Right ventricle myocardium superior (tissue), 1 donor: ENCODE data around the gene ATAD5. TPM values are rescaled to one million over a fixed set of nuclear protein-coding genes. Genes with fewer than 3 reads are reported as not detected.
A peak's percentile ranks its signal among the peaks of the same experiment; 100 is the strongest.
"Not testable (repeated sequence)": the region's sequence is repeated elsewhere in the genome, so short reads cannot be mapped to it uniquely, and the experiment has no call there.

Source experiments
- ATAC-seq: fragments of 200-7000 bp; cut with Tn5 transposase; one replicate; pipeline ENCODE4 v1.9.1; 2020; ENCODE audit warnings: mild to moderate bottlenecking; ENCODE audit not compliant: poor library complexity
- DNase-seq: peaks from one replicate; pipeline ENCODE4 v3.0.0-alpha.2; 2020
- intact Hi-C: fragments of 100-400 bp; cut with DNase I; formaldehyde crosslinking; loops from one replicate; pipeline ENCODE4 v1.11.2; 2022
- total RNA-seq: library from RNA; stranded (reverse); fragmentation: NEBNext Ultra II Directional; extraction: Animal tissue kit (Norgen Biotek cat#: 25700); gene quantifications from one replicate; pipeline ENCODE4 v1.2.1, GENCODE V29; 2021
- donor health status: DM: no; HTN: yes; CAD: no; lungs with severe emphysema.

Gene ATAD5
- total RNA-seq, 1 donor from 2014 or later = 0.38 TPM

- no peak for ATAC-seq
Measured at GRCh38 chr17:30897311-30897710, 65.5 kb downstream of the ATAD5 start.

GRCh38 chr17:30905742-30906100 is 74.0 kb downstream of the ATAD5 start:
- peak; percentile 59 for ATAC-seq
- DNase-seq = peak; percentile 41
- intact Hi-C loops = no loop called here

More at GRCh38 chr17:30897311-30897710, 65.5 kb downstream of the ATAD5 start:
- intact Hi-C loops = no loop called here
- no peak for DNase-seq

- ATAC-seq = peak; percentile 100
Measured at GRCh38 chr17:30906101-30906911, 74.5 kb downstream of the ATAD5 start, which contains the start of gene TEFM. Gene TEFM, minus strand, starts transcription at chr17:30906238. Its CDS starts 40 bp downstream, at chr17:30906198.

GRCh38 chr17:30908717-30909420 is 77.1 kb downstream of the ATAD5 start:
- DNase-seq (no peak), ATAC-seq (no peak)
- intact Hi-C loops = no loop called here

More at GRCh38 chr17:30906101-30906911, 74.5 kb downstream of the ATAD5 start, which contains the start of gene TEFM:
- peak; percentile 93 for DNase-seq
- intact Hi-C loops = no loop called here

GRCh38 chr17:30910151-30910550 is 78.4 kb downstream of the ATAD5 start:
- ATAC-seq, intact Hi-C loops, DNase-seq: not testable (repeated sequence)

- ATAC-seq (no peak), DNase-seq (no peak)
- intact Hi-C loops = no loop called here
Measured at GRCh38 chr17:30913955-30914354, 82.2 kb downstream of the ATAD5 start.

- DNase-seq = no peak
- ATAC-seq = no peak
- intact Hi-C loops = no loop called here
Measured at GRCh38 chr17:30915833-30916611, 84.3 kb downstream of the ATAD5 start.

GRCh38 chr17:30917050-30917449 is 85.3 kb downstream of the ATAD5 start:
- no peak for DNase-seq
- no peak for ATAC-seq
- intact Hi-C loops = no loop called here

- intact Hi-C loops = no loop called here
- DNase-seq (no peak), ATAC-seq (no peak)
Measured at GRCh38 chr17:30920282-30920681, 88.5 kb downstream of the ATAD5 start.

GRCh38 chr17:30920683-30921543 is 89.1 kb downstream of the ATAD5 start:
- ATAC-seq = no peak
- intact Hi-C loops = no loop called here

GRCh38 chr17:30921544-30922196 is 89.9 kb downstream of the ATAD5 start, which contains the start of gene ADAP2:
Gene ADAP2, plus strand, starts transcription at chr17:30921945. Its CDS starts 70 bp downstream, at chr17:30922015.
- peak; percentile 89 for ATAC-seq
- intact Hi-C loops = no loop called here
- DNase-seq = peak; percentile 81

More at GRCh38 chr17:30920683-30921543, 89.1 kb downstream of the ATAD5 start:
- no peak for DNase-seq

- DNase-seq (peak; percentile 46), ATAC-seq (peak; percentile 39)
- intact Hi-C loops = no loop called here
Measured at GRCh38 chr17:30922235-30923030, 90.7 kb downstream of the ATAD5 start.

- intact Hi-C loops = no loop called here
- ATAC-seq = no peak
- no peak for DNase-seq
Measured at GRCh38 chr17:30924341-30924740, 92.6 kb downstream of the ATAD5 start.

GRCh38 chr17:30926516-30926915 is 94.8 kb downstream of the ATAD5 start:
- ATAC-seq = no peak
- intact Hi-C loops = no loop called here
- no peak for DNase-seq

GRCh38 chr17:30927756-30928155 is 96.0 kb downstream of the ATAD5 start:
- intact Hi-C loops = no loop called here
- DNase-seq = no peak
- no peak for ATAC-seq

GRCh38 chr17:30928584-30928983 is 96.8 kb downstream of the ATAD5 start:
- intact Hi-C loops = no loop called here
- DNase-seq = no peak

More at GRCh38 chr17:30928584-30928983, 96.8 kb downstream of the ATAD5 start:
- no peak for ATAC-seq
